NCI-H2029 (cell line): ENCODE data around the gene PPP3R2.
"Not testable (repeated sequence)": the region's sequence is repeated elsewhere in the genome, so short reads cannot be mapped to it uniquely, and the experiment has no call there.

Experiments
- DNase-seq: peaks from one replicate; lab custom pipeline; 2025; lab: John Stamatoyannopoulos, UW

PPP3R2 gene

DNA sequence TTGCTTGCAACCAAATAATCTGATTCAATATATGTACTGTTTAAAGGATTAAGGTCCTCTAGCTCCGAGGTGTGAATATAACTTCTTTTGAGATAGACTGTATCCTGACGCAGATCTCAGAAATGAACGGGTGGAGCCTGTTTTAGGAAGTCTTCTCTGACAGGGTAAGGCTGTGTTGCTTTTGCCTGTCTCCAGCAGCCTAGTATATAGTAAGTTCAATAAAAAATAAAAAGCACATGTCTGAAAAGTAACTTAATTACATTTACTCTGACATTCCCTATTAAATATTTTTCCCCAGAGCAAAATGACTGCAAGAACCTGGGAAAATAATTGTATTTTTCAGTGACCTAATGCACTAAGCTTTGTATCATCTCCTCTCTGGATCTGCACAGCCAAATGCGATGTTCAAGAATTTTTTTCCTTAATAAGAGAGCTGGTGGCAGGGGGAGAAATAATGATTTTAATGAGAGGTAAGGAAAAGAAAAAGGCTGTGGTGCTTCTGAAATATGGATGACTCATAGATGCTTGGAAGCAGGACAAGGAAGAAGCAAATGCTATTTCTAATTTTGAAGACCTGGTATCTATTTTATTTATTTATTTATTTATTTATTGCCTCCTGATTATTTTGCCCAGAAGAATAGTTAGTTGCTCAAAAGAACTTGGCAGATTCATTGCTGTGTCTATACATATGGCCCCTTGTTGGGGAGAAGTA is 7.3 kb downstream of the PPP3R2 start:
- no peak for DNase-seq

DNA sequence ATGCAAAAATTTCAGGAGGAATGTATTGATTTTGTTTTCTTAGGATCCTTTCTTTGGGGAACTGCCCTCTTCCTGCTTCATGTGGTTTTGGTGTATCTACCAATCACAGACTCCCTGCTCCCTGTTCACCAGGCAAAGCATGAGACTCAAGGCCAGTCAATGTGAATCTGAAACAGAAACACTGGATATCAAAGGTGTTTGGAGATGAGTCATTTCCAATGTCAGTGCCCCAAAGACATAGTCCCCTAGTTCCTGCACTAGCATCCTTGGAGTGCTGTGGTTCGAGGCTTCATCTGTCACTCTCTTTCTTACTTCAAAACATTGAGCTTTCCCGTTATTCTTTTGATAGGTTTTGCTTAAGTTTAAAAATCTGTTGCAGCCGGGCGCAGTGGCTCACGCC is 8.1 kb downstream of the PPP3R2 start:
- DNase-seq: no peak

DNA sequence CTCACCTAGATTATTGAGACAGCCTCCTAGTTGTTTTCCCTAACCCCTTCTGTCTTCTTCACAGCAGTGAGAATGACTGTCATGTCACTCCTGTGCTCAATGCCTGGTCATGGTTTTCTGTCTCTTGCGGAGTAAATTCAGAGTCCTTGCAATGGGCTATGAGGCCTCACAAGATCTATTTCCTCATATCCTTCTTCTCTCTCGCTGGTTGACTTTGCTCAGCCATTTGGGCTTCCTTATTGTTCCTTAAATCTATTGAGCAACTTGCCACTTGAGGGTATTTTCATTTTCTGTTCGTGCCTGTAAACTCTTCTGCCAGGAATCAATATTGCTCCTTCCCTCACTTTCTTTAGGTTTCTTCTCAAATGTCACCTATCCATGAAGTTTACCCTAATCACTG is 9.0 kb downstream of the PPP3R2 start:
- no peak for DNase-seq

DNA sequence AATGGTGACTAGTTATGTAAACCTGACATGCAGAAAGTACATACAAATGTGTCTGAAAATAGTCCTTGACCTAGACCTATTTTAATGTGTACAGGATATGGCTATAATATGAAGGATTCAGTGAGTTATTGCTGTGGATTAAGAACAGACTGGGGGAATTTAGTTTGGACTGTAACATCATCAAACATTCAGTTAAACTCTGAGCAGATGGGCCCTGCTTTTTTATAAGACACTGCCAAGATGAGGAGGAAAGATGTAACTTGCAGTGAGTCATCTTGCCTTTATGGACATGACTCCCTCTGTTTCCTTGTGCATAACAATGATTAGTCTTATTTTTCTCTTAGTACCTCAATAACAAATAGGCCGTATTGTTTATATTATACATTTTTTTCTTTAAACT is 12.2 kb downstream of the PPP3R2 start:
- no peak for DNase-seq

DNA sequence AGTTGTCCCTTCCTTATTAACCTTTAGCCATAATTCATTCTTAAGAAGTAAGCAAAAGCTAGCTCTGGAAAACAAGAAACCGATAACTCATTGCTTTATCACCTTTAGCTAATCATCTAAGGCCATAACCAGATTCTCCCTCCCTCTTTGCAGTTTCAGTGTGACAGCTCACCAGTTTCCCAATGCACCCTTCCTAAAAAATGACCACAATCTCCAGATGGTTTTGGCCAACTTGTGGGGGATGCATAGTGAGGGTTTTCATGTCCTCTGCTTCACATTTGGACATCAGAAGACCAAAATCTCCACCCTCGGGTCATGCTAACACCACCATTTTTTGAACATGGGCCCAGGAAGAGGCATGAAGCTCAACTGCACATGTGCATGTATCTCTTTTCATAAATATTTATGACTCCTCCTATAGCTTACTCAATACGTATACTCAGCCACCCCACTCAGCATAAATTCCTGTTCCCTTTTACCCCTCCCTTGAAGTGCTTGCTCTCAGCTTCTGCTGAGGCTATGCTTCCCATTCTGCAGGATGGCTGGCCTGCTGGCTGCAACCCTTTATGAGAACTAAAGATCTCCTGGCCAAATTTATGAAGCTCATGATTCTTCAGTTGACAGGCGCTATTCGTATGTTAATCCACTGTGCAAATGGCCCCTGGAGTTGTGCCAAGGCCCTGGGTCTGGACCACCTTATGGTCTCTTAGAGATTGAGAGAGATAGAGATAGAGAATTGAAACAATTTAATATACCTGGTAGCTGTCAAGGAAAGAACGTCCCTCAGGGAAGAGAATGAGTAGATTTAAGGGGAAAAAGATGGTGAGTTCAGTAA is 14.8 kb downstream of the PPP3R2 start:
- DNase-seq: no peak

DNA sequence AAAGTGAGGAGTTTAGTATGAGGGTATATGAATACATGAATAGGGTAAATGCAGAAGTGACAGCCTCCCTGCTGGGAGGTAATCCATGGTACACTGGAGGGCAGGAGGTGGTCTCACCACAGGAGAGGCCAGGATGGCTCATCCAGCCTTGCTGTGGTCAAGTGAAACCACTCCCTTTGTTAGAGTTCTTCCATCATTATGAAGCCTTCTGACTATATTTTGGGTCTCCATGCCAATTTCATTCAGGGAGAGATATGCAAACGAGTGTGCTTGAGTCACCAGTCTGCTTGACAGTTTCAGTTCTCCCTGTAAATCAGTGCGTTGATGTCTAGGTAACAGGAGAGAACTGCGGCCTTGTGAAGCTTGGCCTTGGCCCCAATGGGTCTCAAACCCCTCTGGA is 16.4 kb downstream of the PPP3R2 start:
- no peak for DNase-seq

DNA sequence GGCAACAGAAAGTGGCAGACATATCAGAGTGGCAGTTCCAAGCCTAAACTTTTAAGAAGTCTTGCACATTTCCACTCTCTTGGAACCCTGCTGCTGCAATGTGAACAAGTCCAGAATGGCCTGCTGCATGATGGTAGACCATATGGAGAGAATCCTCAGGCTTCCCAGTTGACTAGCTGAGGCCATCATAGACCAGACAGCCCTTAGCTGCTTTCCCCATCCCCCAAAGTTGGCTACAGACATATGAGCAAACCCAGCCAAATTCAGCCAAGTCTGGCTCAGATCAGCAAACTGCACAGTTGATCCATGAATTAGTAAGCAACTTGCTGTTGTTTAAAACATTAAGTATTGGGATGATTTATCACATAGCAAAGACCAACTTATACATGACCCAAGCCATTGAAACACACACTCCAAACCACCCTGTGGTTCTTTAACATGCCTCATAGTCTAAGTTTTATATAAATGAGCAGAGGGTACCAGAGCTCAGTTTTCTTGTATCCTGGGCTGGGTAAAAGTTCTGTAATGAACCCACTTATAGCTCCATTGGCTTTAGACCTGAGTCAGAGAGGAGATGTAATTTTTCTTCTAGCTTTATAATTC is 19.9 kb downstream of the PPP3R2 start:
- no peak for DNase-seq

DNA sequence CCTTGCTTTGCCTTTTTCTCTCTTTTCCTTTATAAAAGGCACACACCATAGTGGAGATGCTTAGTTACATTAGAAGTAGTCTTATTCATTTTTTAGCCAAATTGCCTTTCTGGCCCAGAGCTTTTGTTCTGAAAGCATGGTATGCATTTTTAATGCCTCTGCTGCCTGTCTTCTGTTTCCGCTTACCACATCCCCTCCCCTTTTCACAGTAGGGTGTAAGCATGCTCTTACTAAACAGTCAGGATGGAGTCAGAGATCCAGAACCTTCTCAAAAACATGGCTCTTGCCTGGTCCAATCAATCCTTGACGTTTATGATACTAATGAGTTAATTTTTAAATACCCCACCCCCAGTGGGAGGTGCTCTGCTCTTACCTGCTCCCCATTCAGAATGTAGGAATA is 22.5 kb downstream of the PPP3R2 start:
- no peak for DNase-seq

DNA sequence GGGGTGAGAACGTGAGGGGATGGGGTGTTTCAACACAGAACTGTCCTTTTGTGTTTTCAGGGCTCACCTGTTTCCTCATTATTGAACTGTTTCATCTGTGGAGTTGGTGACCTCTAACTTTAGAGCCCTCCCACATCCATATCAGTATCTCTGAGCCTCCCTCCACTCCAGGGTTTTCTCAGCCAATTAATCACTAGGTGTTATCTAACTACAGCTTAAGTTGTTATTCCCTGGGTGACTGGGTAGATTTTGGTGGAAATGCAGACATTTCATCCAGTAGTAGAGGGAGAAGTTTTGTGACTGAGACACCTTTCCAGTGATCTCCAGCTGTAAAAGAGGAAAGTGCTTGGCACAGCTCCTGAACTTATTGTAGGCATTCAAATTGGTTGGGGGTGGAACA is 23.7 kb downstream of the PPP3R2 start:
- no peak for DNase-seq

DNA sequence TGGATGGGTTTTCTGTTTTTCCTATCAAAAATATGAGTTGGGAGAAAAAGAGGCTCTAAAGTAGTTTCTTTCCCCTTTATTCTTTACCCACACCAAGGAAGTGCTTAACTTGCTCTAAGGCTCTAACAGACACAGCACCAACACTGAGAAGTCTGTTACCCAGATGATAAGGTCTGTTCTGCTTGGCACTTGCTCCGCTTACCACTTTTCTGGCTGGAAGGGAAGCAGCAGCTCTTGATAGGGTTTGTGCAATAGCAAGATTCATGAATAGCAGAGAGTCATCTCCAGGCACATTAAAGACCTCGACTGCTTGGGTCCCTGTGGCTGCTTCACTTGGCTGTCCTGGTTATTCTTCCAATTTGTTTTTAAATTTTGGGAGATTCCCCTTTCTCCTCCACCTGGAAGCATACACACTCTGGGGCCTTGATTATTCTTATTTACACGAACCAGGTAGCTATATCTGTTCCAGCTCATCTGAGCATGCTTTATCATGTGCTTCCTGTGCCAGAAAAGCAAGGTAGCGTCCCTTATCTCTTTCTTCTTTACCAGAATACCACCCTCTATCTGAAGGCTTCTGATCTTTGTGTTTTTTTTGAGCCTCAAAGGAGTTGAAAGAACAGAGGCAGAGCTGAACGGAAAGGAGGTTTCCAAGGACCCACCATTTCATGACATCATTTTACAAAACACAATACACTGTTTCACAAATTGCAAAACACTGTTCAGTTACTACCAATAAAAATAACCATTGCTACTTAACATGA is 24.8 kb downstream of the PPP3R2 start:
- DNase-seq: no peak

DNA sequence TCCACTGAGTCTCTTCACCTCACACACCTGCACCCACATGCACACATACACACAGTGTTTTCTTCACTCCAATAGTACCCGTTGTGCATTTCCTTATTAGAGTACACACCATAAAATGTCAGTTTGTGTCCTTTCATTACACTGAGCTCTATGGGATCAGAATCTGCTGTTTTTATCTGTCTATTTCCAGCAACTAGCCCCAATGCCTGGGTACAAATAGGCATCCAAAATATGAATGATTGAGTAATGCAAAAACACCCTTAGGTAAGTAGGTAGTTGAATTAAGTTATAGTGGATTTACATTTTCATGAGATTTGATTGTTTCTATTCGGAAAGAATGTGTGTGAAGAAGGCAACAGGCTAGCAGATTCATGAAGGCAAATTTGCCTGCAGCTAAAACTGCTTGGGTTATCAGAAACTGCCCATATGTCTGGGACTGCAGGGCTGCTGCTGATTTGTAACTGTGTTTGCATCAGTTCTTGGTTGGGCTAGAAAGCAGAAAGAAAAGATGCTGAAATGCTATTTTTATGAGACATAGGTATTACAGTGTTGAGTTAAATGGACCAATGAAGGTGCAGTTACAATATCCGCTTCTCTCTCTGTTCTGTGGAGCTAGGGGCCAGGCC is 26.9 kb downstream of the PPP3R2 start:
- no peak for DNase-seq

DNA sequence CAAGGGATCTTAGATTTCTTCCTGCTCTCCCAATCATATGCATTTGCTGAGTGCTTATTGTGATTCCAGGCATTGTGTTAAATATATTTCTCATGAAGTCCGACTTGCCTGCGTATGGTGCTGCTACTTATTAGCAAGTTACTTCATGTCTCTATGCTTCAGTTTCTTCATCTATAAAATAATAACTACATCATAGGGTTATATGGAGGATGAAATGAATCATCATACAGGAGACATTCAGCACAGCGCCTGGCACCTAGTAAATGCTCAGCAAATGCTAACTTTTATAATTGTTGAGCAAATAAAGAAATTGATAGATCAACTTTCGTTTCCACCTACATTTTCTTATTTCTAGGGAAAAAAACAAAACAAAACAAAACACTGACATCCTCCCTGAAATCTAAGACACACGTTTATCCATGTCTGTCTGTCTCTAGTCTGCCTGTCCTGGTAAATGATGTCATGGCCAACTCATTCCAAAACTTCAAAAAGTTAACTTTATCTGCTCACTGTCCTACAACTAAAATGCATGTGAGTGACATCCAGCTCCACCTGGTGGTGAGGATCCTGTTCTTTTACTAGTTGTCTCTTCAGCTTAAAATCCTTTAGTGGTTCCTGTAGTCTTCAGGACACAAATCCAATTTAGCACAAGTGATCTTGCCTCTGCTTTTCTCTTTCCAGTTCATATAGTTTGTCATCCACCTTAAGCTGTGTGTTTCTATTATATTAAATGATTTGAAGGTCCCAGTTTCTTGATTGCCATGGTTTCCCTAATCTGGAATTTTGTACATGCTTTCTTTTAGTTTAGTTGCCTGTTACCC is 27.7 kb downstream of the PPP3R2 start:
- DNase-seq: no peak

DNA sequence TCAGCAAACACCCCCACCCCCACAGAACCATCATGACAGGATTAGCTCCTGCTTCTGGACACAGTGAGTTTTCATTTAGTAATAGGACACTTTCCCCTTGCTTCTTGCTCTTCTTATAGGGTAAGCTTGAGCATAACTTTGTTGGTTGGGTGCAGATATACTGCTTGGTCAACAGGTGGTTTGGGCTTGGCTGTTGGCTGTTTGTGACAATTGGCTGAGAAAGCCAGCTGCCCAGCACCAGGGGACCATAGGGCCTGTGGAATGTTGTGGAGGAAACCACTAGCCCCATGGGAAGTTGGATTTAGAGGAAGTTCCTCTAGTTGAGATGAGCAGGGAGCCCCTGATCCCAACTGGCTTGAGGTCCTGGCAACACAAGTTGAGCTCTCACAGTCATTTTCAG is 30.5 kb downstream of the PPP3R2 start:
- no peak for DNase-seq

DNA sequence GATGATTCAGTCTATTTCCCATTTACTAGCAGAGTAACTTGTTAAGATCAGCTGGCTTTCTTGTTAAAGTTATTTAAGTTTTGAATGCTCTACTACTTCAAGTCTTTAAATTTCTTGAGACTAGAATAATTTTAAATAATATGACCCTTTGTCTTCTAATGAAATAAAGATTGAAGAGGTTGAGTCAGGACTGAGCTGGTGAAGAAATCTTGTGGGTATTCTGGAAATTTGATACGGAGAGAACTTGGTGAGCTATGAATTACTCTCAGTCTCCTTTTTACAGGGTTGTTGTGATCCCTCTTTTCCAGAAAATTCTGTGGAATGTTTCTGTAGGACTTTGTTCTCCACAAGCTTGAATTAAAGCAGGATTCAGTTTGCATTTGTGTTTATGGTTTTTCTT is 31.8 kb downstream of the PPP3R2 start:
- no peak for DNase-seq

DNA sequence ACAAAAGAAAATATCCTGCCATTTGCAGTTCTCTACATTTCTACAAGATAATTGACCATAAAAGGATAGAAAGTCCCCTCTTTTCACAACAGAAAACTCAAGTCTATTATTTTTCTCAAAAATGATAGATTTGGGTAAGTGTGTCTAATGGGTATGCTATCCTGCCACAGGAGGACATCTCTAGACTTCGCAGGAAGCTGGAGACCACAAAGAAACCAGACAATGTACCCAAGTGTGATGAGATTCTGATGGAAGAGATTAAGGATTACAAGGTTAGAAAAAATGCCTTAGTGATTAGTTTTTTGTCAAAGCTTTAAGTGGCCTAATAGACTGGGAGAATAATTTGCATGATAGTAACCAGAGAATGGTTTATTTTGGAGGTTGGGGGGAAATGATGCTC is 33.0 kb downstream of the PPP3R2 start:
- DNase-seq: no peak

DNA sequence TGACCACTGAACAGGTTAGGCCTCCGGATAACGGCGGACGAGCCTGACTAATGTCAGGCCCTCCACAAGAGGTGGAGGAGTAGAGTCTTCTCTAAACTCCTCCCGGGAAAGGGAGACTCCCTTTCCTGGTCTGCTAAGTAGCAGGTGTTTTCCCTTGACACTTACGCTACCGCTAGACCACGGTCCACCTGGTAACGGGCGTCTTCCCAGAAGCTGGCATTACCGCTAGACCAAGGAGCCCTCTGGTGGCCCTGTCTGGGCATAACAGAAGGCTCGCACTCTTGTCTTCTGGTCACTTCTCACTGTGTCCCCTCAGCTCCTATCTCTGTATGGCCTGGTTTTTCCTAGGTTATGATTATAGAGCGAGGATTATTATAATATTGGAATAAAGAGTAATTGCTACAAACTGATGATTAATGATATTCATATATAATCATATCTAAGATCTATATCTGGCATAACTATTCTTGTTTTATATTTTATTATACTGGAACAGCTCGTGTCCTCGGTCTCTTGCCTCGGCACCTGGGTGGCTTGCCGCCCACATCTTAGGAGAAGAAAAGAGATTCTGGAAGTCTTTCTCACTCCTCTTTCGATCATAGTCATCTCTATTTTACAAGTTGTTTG is 45.2 kb downstream of the PPP3R2 start:
- DNase-seq: not testable (repeated sequence)

DNA sequence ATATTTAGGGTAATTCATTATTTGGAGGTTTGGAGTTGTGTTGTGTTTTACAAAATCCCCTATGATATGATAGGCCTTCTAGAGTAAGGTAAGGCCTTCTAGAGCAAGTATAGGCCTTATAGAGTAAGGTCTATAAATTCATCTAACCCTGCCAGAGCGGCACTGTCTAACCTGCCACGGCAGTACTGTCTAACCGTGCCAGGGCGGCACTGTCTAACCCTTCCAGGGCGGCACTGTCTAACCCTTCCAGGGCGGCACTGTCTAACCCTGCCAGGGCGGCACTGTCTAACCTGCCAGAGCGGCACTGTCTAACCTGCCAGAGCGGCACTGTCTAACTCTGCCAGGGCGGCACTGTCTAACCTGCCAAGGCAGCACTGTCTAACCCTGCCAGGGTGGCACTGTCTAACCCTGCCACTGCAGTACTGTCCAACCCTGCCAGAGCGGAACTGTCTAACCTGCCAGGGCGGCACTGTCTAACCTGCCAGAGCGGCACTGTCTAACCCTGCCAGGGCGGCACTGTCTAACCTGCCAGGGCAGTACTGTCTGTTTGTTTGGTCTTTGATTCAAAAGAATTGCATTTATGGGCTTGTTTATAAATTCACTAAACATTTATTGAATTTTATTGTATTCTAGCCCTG is 51.6 kb downstream of the PPP3R2 start:
- no peak for DNase-seq
